NCI-H226 (cell line): ENCODE results near the gene FEZ2.
A peak's percentile ranks its signal among the peaks of the same experiment; 100 is the strongest.

ENCODE experiments used
- DNase-seq: peaks from one replicate; pipeline ENCODE4 v3.0.0-alpha.2; 2015

FEZ2 gene

GRCh38 chr2:36586672-36587071 is 11.3 kb downstream of the FEZ2 start:
- no peak for DNase-seq

DNA sequence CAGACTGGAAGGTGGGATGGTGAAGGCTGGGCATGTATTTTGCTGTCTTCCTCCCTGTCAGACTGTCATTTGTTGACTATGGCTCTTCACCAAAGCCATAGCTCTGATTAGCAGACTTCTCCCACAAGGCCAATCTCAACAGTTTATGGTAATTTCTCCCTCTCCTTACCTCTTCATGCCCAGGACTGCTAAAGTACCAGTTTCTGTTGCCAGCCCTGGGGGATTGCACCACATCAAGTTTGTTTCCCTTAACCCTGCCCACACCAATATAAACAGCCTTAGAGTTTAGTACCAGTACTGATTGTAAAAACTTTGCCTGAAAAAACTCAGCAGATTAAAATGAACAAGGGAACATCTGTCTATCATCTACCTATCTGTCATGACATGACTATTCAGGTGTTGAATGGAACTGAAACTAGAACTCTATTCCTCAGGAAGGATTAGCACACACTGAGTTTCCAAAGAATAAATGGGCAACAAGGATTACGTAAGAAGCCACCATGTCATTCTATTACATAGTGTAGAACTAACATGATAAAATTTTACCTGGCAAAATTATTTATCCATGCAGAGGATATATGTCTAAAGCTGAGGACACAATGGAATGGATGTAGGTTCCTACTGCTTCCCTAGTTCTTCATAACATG is 13.7 kb downstream of the FEZ2 start:
- no peak for DNase-seq

GRCh38 chr2:36582951-36583350 is 15.0 kb downstream of the FEZ2 start:
- no peak for DNase-seq

GRCh38 chr2:36582538-36582937 is 15.4 kb downstream of the FEZ2 start:
- DNase-seq: no peak

DNA sequence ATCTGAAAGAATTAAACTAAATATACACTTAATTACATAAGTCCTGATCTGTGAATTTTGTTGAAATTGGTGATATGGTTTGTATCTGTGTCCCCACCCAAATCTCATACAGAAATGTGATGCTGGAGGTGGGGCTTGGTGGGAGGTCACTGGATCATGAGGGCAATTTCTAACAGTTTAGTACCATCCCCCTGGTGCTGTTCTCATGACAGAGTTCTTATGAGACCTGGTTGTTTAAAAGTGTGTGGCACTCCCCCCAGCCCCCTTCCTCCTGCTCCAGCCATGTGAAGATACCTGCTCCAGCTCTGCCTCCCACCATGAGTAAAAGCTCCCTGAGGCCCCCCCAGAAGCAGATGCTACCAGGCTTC is 18.7 kb downstream of the FEZ2 start:
- DNase-seq: no peak

- no peak for DNase-seq
Measured at GRCh38 chr2:36578343-36579296, 19.3 kb downstream of the FEZ2 start.

- no peak for DNase-seq
Measured at GRCh38 chr2:36577884-36578283, 20.1 kb downstream of the FEZ2 start.

DNA sequence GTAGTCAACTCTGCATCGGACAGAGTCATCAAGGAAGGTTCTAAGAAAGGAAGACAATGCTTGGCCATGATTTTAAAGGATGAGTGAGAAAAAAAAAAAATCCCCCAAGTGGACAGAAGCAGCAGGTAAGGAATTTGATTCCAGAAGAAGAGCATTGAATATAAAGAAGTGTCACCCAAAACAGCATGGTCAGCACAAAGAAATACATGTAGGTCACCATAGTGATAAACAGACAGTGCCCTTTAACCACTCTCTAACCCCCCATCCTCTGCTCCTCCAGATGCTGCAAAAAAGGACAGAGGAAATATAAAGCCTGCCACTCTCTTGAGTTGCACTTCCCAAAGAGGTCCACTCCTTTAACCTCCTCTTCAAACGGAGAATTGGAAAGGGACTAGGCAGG is 23.4 kb downstream of the FEZ2 start:
- DNase-seq: no peak

GRCh38 chr2:36573165-36573564 is 24.8 kb downstream of the FEZ2 start:
- DNase-seq: no peak

- DNase-seq: no peak
Measured at GRCh38 chr2:36572719-36573059, 25.3 kb downstream of the FEZ2 start.

DNA sequence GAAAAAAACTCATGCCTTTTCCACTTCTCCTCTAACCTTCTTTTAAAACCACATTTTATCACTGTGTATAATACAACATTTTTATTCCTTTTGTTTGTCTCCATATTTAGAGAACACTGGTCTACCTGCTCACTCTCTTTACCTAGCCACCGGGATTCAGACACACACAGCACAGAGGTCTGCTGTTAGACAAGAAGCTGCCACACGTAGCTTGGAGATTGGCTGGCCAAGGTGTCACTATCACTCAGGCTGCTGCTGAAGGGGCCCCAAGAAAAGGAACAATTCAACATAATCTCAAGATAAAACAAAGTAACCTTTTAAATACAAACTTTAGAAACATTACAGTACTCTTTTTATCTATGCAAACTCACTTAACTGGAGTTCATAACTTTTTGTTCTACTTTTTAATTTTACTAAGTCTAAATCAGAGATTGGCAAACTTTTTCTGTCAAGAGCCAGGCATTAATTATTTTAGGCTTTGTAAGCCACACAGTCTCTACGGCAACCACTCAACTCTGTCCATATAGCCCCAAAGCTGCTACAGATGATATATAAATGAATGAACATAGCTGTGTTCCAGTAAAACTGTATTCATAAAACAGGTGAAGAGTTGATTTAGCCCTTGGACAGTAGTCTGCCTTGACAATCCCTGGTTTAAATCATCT is 25.8 kb downstream of the FEZ2 start:
- DNase-seq: no peak

DNA sequence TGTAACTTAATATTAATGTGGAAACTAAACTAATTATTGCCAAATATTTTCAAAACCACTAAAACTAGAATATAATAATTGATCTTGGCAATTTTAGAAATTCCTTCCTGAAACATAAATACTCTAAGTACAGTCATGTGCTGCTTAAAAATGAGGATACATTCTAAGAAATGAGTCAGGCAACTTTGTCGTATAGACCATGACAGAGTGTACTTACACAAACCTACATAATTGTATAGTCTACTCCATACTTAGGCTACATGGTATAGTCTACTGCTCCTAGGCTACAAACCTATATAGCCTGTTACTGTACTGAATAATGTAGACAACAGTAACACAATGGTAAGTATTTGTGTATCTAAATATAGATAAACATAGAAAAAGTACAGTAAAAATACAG is 27.6 kb downstream of the FEZ2 start:
- DNase-seq: no peak

- peak; percentile 66 for DNase-seq
Measured at GRCh38 chr2:36569267-36569856, 28.6 kb downstream of the FEZ2 start.

DNA sequence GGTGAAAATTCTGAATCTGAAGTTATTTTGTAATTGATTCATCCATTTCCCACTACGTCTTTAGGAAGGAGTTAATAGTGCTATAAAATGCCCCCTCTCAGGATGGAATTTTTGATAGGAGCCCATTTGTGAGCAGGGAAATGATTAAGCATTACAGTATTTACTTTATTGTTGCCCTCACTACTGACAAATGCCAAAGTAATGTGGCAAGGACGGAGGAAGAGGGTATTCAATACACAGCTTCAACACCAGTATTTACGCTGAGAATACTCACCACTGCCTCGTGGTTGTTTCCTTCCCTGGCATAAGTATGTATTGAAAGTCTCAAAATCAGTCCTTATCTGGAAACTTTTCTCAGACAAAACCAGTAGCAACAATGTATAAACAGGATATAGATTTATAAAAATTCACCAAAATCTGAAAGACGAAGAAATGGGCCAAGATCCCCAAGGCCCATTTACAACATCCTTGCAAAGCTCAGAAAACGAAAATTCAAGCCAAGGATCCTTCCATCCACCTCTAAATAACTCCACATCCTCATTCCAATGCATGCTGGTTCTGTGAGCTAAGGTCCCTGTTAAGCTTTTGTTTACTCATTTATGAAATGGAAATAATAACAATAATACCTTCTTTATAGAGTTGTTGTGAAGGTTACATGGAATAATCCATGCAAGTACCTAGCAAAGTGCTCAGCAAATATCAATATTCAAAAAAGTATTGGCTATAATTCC is 29.3 kb downstream of the FEZ2 start:
- peak; percentile 81 for DNase-seq

- DNase-seq: peak; percentile 52
Measured at GRCh38 chr2:36567711-36568408, 30.1 kb downstream of the FEZ2 start.

- no peak for DNase-seq
Measured at GRCh38 chr2:36566887-36567286, 31.1 kb downstream of the FEZ2 start.

DNA sequence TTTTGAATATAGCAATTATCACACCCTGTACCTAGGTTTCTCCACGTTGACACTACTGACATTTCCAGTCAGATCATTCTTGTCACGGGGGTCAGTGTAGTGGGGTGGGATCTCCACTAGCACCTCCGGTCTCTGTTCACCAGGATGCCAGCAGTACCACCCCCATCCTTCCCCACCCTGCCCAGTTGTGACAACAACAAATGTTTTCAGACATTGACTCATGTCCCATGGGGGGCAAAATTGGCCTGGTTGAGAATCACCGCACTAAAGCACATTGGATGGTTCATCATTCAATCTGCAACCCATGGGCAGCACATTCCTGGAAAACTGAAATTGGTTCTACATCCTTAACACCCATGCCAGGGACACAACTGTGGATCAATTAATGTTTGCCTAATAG is 32.3 kb downstream of the FEZ2 start:
- DNase-seq: no peak

- no peak for DNase-seq
Measured at GRCh38 chr2:36564377-36564930, 33.5 kb downstream of the FEZ2 start.

DNA sequence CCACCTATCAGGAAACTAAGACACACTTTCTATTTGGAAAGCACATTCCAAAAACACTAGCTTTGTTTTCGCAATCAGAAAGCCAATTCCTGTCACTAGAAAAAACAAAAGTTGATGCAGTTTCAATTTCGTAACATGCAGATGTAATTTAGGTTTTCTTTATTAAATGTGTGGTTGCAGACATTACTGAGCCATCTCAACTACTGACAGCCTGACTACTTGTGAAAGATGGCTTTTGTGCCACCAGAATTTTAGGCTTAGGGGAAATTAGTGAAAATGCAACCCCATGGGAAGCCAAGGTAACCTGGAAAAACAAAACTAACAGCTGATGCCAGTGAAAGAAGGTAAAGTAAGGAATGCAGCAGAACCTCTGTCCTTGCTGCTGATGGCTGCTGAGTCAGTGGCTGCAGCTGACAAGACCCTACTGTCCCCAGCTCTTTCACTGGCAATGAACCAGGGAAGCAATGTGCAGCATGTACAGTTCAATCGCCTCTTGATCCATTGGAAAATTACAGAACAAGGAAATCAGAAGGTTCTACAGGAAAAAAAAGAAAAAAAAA is 34.9 kb downstream of the FEZ2 start:
- peak; percentile 41 for DNase-seq

DNA sequence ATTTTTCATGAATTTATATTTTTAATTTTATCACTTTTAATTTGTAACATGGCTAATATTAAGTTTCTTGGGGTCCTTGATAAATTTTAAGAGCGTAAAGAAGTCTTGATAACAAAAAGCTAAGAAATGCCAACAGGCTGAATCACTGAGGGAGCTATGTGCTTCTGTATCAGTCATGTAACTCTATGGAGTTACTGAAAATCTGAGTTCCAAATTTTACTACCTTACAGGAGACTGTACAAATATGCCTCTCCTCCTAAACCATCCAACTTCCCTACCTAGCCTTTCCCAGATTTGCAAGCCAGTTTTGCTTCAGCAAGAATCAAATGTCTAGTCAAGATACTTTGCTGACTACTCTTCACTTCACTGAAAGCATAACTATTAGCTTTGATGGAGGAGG is 35.7 kb downstream of the FEZ2 start:
- DNase-seq: peak; percentile 74

DNA sequence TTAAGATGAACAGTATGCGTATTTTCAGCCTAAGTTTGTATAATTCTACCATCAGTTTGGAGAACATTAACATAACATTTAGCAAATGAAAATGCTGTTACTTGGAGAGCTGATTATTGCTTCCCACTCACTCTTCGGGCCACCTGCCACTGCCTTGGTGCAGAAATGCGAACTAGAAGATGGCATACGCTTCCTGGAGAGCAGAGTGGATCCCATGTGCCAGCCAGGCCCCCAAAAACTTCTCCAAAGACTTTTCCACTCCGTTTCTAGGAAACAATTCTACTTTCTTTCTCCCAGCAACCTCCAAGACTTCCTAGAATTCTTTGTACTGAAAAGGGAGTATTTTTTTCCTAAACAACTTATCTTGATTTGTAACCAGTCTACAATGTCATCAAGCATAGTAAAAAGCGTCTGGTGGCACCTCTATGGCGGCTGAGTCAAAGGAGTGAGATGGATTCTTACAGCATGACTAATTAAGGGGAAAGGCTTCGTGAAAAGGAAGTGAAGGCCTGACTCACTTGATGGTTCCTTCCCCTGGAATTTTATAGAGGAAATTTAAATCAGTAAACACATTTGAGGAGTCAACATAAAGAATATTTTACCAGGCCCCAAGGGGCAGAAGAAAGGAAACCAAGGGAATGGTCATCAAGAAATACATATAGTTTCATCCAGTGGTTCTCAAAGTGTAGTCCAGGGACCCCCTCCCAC is 36.6 kb downstream of the FEZ2 start:
- peak; percentile 93 for DNase-seq
